Measurements from ENCODE around the gene TENM3.
A peak's percentile ranks its signal among the peaks of the same experiment; 100 is the strongest.

Gene TENM3

DNA sequence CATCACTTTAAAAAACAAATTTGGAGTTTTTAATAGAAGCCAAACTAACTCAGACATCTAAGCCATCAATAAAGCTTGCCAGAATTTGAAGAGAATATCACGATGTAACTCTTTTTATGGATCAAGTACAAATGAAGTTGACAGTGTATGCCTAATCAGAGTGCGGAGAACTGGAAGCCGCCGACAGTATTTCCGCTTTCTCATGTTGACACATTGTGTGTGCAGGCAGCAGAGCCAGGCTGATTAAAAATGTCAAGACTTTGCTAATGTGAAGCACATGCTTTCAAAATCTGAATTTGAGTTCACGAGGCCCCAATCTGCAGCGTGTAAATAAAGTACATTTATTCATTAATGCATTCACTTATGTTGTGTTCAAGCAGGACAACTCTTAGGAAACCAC, 161.2 kb downstream of the TENM3 start:
- DNase-seq (ENCODE audit: low spot score) = no peak

DNA sequence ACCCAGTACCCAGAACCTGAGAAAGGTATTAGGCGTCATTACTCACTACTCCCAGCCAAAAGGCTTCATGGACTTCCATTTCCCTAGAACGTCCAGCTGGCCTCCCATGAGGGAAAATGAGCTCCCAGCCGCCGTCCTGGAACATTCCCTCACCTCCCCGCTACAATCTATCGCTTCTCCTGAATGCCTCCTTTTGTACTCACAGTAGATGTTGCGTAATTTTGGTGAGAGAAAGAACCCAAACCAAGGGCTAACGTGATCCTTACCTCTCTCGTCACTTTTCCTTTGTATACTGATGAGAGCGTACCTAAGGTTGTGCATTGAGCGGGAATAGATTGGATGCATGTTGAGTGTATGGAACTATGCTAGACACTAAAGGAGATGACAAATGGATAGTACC, 161.9 kb downstream of the TENM3 start:
- DNase-seq (ENCODE audit: low spot score) = no peak

DNA sequence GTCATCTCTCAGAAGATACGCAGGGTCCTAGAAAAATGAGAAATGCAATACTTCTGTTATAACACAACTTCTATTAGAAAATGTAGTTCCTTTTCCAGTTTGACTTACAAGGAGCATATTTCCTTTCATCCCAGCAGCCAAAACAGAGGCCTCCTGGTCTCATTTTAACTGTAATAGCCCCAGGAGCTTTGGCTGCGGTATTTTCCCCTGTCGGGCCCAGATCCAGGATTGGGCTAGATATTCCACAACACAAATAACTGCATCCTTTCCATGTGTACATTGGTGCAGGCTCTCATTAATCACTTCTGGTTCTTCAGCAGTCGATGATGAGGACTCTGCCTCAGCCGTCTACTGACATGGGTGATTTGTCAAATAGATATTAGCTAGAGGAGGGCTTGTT, 166.1 kb downstream of the TENM3 start:
- no peak for DNase-seq (ENCODE audit: low spot score)

DNA sequence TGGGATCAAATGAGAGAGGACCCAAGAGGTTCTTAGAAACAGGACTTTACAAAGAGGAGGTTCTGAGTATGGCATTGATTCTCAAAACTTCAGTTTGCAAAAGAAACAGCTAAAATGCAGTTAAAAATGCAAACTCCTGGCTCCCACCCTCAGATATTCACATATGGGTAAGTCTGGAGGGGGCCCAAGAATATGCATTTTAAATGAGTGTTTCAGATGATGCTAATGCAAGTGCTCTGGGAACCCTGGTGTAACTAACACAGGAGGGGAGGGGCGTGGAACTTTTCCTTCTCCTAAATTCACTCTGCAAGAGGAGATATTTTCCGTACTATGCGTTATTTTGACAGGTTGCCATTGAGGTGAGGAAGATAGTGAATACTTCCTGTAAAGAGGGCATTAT, 168.2 kb downstream of the TENM3 start:
- DNase-seq (ENCODE audit: low spot score) = no peak

DNA sequence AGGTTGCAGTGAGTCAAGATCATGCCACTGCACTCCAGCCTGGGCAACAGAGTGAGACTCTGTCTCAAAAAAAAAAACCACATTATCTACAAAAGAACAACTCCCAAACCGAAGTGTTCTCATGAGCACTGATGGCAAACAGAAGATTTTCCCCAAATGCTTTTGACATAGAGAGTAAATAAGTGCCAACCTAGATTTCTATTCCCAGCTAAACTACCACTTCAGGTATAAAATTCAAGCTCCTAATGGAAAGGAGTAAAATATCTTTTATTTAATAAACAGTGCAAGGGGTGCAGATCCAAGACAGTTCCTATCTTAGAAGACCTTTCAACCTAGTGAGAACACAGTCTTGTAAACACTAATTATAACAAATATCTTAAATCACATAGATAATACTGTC, 170.3 kb downstream of the TENM3 start:
- no peak for DNase-seq (ENCODE audit: low spot score)

DNA sequence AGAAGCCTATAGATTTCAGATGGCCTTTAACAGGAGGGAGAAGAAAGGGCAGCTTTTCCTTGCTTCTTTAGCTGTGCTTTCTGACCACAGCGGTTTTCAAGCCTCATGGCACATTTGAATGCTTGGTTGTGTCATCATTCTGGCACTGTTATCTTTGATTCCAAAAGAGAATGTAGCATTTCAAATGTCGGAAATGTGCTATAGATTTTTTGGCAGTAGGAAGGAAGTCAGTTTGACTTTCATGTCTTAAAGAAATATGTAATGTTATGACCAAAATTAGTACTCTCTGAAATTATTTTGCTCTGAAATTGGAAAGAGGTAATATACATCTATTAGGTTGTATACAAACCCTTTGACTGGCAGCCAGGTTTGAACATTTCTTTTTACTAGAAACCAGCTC, 171.9 kb downstream of the TENM3 start:
- DNase-seq (ENCODE audit: low spot score) = no peak

DNA sequence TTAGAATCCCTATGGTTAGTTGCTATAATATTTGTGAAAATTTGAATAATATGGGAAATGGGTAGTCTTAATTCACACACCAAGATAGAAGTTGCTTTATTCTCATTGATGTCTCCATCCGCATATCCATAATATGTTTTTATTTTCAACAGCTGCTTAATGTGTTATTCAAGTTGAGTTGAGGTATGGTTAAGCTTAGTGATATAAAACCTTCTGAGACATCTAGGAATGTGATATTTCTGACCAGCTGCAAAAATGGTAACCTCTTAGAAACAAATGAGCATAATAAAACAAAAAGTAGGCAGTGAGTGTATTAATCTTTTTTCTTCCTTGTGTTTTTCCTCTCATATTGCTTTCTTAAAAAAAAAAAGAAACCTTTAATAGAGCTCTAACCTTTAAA, 172.9 kb downstream of the TENM3 start:
- no peak for DNase-seq (ENCODE audit: low spot score)

DNA sequence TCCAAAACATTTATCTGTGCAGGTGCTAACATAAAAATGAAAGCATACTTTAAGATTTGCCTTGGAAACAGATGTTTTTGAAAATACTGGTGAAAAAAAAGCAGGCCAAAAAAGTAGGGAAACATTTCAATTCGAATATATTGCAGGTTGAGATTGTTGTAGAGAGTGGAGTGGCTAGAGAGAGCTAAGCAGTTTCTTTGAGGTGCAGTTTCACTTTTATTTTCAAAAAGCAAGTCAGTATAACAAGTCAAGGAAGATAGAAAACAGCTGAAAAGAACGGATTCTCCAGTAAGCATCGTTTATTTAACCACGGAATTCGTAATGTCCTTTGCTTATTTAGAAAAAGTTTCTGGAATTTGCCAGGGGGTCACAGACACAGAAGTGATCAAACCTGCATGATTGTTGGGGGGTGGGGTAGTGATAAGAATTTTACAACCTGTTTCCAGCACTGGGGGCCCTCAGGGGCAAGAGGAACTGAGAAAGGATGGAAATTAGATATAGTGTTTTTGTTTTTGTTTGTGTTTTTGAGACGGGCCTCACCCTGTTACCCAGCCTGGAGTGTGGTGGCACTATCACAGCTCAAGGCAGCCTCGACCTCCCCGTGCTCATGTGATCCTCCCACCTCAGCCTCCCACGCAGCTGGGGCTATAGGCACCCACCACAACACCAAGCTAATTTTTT, 175.0 kb downstream of the TENM3 start:
- no peak for DNase-seq (ENCODE audit: low spot score)

DNA sequence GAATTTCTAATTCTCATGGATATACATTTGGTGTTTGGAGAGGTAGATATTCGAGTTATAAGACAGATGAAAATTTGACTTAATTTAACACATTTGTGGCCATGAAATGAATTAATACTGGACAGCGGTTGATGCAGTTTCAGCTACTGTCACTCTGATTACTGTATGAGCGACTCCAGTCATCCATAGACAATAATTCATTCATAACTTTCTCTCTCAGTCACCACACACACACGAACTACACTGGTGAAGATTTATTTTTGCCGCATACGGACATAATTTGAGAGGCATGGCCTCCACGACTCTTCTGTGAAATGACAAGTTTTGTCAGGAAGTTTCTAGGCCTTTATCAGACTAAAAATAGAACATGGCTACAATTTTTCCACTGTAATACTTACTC, 177.0 kb downstream of the TENM3 start:
- no peak for DNase-seq (ENCODE audit: low spot score)

DNA sequence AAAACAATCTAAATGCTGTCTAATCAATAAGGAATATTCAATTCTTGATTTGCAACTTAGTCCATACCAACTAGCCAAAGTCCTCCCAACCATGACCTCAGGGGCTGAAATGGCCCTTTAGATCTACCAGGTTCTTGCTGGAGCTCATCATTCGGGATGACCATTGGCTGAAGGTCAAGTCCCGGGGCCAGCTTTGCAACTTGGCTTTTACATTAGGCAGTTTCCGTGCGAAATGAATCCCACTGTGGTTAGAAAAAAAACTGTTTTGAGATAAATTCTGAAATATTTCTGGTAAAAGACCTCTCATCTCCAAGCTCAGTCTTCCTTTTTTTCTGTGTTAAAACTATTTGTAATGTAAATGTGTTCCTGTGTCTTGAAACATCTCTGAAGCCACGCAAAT, 178.6 kb downstream of the TENM3 start:
- DNase-seq (ENCODE audit: low spot score) = no peak

DNA sequence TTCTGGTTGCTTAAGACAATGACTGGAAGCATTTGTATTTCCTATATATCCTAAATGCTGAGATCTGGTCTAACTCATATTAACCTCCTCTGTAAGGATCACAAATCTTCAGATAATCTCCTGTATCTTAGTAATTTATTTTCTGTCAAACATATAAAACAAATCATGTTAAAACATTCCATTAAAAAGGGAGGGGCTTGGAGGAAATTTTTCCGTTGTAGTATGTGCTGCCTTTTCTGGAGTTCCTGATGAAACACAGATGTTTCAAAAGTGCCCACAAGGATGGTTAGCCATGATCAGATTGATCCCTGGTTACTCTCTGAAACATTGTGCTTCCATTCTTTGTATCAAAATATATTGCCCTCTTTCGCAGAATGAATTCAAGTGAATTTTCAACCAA, 182.1 kb downstream of the TENM3 start:
- DNase-seq (ENCODE audit: low spot score) = no peak

DNA sequence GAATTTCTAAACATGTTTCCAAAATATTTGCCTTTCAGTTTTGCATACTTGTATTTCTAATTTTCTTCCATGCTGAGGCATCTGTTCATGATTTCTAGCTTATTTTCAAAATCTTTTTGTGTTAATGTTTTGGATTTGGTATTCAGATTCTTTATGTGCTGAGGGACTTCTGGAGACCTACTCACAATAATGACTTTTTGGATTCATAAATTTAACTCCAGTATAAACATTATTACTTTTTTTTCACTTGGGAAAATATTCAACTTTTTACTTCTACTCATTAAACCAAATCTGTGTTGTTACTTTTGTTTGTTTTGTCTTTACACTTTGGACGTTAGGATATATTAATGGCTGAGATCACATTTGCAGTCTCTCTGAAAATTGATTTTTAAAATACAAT, 183.7 kb downstream of the TENM3 start:
- no peak for DNase-seq (ENCODE audit: low spot score)

DNA sequence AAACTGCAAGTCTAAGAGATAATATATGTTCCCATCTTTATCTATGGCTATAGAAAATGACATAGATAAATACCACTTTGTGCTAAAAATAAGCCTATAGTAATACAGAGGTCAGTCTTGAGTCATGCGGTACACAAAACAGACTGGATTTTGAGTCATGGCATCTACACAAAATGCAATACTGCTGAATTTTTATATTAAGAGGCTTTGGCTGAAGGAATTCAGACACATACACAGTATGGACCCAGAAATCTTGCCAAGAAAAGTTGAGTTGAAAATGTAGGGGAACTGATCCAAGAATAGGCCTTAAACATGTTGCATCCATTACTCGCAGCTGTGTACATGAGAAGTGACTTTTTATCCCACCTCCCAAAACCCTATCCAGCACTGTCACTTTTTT, 184.4 kb downstream of the TENM3 start:
- DNase-seq (ENCODE audit: low spot score) = no peak

DNA sequence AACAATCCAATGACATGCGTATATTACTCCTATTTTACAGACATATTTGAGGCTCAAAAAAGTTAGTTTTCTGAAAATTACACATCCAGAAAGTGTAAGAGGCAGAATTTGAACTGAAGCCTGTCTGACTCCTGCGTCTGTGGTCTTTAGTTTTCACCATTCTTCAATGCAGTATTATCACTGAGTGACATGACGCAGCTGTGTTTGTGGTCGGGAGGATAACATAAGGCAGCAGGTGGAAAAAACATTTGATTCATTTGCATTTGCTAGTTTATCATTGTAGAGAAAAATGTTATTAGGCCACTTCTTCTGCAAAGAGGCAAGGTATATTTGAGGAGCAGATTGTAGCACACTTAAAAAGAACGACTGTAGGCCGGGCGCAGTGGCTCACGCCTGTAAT, 186.7 kb downstream of the TENM3 start:
- no peak for DNase-seq (ENCODE audit: low spot score)

DNA sequence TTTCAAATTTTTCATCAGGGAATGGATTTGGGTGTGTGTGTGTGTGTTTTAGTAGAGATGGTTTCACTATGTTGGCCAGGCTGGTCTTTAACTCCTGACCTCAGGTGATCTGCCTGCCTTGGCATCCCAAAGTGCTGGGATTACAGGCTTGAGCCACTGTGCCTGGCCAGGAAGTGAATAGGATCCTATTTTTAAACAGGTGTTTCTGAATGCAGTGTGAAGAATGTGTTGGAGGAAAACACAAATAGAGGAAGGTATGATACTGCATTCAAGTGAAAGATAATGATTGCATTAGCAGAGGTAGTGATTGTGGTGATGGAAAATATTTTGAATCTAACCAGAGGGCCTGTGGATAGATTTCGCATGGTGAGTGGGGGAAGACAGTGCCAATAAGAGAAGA, 189.6 kb downstream of the TENM3 start:
- DNase-seq (ENCODE audit: low spot score) = no peak

DNA sequence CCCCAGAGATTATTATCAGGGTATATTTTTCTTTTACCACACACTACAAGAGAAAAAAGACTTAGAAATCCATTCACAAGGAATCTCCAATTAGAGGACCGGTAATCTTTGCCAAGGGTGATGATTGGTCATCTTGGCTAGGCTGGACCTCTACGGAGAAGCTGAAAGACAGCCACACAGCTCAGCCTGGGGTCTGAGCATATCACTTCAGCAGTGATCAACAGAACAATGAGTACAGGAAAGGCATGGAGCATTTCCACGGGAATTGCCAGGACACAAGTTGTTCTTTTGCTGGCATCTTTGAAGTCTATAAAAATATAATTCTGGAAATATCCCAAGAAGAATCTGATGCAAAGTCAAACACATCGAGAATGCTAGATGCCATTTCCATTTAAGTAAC, 191.5 kb downstream of the TENM3 start:
- no peak for DNase-seq (ENCODE audit: low spot score)

DNA sequence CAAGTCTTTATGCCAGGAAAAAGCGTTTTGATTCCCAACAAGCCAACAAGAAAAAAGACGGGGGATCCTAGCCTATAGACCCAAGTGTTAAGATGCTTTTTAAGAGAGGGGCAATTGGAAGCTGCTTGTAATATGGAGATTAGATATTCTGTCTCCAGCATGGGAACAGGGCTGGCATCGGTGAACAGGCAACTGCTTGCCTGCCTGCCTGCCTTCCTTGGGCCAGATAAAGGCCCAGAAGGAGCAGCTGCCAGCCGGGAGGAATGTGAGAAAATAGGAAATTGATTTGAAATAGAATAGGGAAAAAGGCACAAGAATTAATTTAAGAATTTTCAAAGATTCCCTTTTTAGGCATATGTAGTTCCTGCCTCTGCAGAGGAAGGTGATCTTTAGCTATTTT, 192.2 kb downstream of the TENM3 start:
- DNase-seq (ENCODE audit: low spot score) = no peak

DNA sequence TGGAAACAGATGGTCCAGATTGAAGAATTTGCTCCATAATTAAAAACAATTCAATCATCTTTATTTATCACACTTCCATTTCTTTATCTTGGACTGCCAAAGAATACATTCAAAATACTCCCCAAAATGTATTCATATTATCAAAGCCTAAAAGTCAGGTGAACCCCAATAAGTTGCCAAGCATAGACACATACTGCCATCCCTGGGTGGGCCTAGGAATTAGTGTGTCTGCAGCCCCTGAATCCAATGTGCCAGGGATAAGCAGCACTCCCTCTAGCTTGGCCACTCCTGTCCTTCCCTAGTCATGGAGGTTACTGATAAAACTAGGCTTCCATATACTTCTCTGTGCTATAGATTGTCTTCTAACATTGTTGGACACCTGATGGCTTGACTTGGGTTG, 199.9 kb downstream of the TENM3 start:
- no peak for DNase-seq (ENCODE audit: low spot score)

DNA sequence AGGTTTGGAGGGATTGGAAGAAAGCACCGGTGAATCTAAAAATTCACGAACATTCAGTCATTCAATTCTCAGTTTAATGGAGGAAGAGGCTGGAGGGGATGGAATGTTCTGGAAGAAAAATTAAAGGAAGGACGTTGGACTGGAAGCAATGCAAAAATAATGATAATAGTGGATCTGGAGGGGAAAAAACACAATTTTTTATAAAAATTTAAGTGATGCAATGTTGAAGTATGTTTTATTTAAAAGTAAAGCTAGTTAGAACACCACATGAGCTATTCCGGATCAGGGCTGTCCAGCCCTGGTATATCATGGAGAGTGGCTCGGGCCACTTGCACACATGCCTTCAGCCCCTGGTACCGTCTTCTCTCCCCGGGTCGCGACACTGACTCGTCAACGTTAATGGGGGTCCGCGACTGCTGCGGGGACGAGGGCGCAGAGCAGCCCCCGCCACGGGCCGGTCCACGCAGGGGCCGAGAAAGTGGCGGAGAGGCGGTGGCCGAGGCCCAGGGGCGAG, 204.6 kb downstream of the TENM3 start:
- DNase-seq (ENCODE audit: low spot score) = no peak

DNA sequence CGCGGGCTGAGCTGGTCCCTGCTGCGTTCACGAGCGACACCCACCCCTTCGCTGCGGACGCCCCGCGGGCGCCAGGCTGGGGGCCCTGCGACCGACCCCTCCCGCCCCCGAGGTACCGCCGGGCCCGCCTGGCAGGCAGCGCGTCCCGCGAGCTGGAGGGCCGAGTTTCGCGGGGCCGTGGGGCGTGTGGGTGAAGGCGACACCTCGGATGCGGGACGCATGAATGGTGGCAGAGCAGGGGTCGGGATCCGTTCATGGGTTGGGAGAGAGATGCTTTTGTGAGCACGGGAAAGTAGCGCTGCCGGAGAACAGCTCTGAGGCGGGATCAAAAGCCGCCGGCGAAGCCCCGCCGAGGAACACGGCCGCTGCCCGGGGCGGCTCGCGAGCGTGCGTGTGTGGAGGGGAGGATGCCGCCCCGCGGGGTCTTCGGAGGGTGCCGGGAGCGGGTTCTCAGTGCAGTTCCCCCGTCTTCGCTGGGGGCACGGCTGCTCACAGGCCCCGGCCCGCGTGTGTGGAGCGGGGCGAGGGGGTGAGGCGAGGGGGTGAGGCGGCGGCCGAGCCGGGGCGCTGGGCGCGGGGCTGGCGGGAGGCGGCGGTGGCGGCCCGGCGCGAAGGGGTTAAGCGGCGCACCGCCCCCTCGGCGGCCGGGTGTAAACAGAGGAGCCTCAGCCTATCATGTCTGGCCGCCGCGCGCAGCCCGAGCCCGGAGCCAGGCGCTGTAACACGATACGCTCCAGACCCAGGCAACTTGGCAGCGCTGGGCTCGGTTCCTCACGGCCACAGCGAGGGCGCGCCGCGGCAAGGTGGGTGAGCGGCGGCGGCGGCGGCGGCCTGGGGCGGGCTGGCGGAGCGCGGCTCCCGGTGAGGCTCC, 205.3 kb downstream of the TENM3 start:
- DNase-seq (ENCODE audit: low spot score) = peak; percentile 60

DNA sequence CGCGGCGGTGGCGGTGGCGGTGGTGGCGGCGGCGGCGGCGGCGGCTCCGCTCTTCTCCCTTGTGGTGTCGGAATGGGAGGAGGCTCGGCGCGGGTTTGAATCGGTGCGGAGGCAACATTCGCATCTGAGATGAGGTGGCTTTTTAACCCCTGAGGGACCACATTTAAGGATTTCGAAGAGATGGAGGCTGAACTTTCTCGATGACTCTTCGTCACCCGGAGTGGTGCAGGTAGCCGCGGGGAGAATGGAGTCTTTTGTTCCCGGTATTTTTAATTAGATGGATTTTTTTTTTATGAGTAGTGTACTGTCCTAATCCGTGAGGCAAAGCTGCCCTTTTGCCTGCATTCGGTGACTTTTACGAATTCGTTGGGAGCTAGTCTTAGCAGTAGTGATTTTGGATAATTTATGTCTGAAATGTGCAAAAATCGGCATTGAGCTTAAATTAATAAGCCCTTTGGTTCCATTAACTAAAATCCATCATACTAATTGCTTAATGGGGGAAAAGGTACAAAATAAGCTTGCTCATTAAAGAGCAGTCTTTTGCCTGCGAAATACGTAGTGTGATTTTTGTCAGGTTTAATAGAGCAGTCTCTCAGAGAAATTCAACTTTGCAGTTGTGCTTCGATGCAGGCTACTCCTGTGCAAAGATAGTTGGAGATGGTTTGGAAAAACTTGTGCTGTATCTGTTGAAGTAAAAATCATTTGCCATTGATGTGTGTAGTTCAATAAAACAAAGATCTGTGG, 206.2 kb downstream of the TENM3 start:
- DNase-seq (ENCODE audit: low spot score) = no peak

DNA sequence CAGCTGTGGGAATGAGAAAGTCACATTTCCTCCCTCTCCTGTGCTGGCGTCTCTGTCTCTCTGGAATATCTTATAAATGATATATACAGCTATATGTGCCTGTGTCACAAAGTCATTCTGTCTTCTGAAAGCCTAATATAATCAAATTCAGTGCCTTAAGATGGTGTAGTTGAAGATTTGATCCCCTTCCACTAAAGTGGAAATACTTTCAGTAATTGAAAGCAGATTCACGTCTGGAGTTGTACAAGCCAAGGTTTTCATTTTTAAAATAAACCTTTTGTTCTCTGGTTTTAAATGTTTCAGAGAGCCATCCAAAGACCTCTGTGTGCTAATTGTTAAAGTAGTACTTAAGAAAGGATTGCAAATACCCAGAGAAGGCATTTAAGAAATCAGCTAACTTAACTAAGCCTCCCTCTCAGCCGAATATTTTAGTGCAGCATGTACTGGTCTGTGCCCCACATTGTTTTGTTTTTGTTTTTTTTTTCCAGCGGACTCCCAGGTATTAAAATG, 206.8 kb downstream of the TENM3 start:
- no peak for DNase-seq (ENCODE audit: low spot score)

DNA sequence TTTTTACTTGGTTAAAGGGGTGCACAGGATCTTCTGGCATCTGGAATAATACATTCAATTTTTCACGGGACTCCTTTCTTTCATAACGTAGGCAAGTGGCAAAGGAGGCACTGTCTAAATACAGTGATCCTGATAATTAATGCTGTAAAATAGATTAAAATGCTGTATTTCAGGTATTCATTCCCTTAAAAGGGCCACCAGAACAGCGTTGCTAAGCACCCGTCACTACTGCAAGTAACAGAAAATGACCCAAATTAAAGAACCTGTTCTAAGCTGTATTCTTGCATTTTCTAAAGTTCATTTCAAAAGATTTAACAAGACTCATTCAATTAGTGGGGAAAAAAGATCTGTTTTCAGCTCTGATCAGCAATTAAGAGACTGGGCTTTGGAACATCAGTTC, 208.2 kb downstream of the TENM3 start:
- DNase-seq (ENCODE audit: low spot score) = no peak

Data from kidney capillary endothelial cell (primary cell).